ENCODE data around the gene CLSTN2. TPM values are rescaled to one million over a fixed set of nuclear protein-coding genes. Genes with fewer than 3 reads are reported as not detected.

Gene CLSTN2
- total RNA-seq, 1 experiment from 2014 or later = 0.02 TPM

DNA sequence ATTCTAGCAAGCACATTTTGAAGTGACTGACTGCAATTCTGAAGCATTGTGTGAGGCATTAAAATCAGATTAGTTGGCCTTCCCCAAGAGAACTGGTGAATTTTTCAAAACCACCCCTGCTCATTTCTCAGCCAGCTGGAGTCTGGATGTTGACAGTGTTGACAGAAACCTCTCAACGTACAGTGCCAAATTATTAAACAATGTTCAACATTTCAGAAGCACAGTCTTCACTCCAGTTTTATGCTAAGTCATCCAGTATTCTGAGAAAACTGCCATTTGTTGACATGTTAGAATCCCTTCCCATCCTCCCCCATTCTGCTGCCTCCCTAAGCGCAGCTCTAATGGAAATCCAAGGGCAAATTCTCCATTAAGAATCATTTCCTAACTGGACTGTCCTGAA lies 373.6 kb downstream of the CLSTN2 start:
- Histone ChIP-seq H3K36me3 (ENCODE audit: control insufficient read depth in 1 of 2, insufficient read depth in 2 of 2, low read length in 2 of 2) (no peaks in the 10 kb centered on the region), H3K9me3 (ENCODE audit: control insufficient read depth in 1 of 2, insufficient read depth in 1 of 2, low read depth in 1 of 2, low read length in 2 of 2) (no peaks in the 10 kb centered on the region), H3K4me2 (ENCODE audit: low read length) (no peak overlapping the region), H3K9me2 (ENCODE audit: insufficient read depth) (no peaks in the 10 kb centered on the region), H4K20me1 (ENCODE audit: insufficient read depth) (no peaks in the 10 kb centered on the region), H3K4me3 (replicated peaks in 1 of 2; ENCODE audit: low read depth in 1 of 2, low read length in 2 of 2) (no peak overlapping the region), H3K27ac (ENCODE audit: low read depth, low read length) (no peak overlapping the region), H3K27me3 (ENCODE audit: insufficient read depth, low read length) (peaks cover 38% of the 10 kb centered on the region), H2AFZ (ENCODE audit: low read depth, low read length, poor library complexity, severe bottlenecking) (no peak overlapping the region), H3K79me2 (ENCODE audit: insufficient read depth, low read length) (no peaks in the 10 kb centered on the region), H3K4me1 (ENCODE audit: control insufficient read depth in 1 of 2, insufficient read depth in 2 of 2, low read length in 2 of 2) (no peaks in the 10 kb centered on the region), H3K9ac (ENCODE audit: low read length) (no peak overlapping the region)
- TF ChIP-seq, protein P1, sequence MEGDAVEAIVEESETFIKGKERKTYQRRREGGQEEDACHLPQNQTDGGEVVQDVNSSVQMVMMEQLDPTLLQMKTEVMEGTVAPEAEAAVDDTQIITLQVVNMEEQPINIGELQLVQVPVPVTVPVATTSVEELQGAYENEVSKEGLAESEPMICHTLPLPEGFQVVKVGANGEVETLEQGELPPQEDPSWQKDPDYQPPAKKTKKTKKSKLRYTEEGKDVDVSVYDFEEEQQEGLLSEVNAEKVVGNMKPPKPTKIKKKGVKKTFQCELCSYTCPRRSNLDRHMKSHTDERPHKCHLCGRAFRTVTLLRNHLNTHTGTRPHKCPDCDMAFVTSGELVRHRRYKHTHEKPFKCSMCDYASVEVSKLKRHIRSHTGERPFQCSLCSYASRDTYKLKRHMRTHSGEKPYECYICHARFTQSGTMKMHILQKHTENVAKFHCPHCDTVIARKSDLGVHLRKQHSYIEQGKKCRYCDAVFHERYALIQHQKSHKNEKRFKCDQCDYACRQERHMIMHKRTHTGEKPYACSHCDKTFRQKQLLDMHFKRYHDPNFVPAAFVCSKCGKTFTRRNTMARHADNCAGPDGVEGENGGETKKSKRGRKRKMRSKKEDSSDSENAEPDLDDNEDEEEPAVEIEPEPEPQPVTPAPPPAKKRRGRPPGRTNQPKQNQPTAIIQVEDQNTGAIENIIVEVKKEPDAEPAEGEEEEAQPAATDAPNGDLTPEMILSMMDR (IDR thresholded peaks at IDR 0.05 in 2 of 3, conservative IDR thresholded peaks at IDR 0.05 in 1 of 3; ENCODE audit: borderline replicate concordance in 1 of 3, insufficient read depth in 1 of 3, low read depth in 2 of 3, low read length in 2 of 3) = no peak
- TF ChIP-seq CBX3 (IDR thresholded peaks at IDR 0.05; ENCODE audit: low read depth) (no peak), YY1 (IDR thresholded peaks at IDR 0.05; ENCODE audit: extremely low read depth, insufficient replicate concordance, low read depth, low read length) (no peak), SRF (IDR thresholded peaks at IDR 0.05; ENCODE audit: low read depth) (no peak), SP1 (IDR thresholded peaks at IDR 0.05; ENCODE audit: low read depth) (no peak), SIN3A (IDR thresholded peaks at IDR 0.05; ENCODE audit: low read depth) (no peak), FOSL1 (IDR thresholded peaks at IDR 0.05; ENCODE audit: low read depth) (no peak)
- ATAC-seq (no peak), DNase-seq (ENCODE audit: low read depth, low spot score) (no peak)
- BruUV-seq (replicated peaks) = no TSS peak
- POLR2A ChIA-PET = no interaction called here
- intact Hi-C loops (cut with micrococcal nuclease) = no loop called here
- RAD21 ChIA-PET (ENCODE audit: low non-redundant PET in 1 of 2, low total read pairs in 2 of 2, uncharacterized antibody in 2 of 2, unreplicated experiment in 2 of 2) = no interaction called here
- CTCF ChIA-PET = no interaction called here

DNA sequence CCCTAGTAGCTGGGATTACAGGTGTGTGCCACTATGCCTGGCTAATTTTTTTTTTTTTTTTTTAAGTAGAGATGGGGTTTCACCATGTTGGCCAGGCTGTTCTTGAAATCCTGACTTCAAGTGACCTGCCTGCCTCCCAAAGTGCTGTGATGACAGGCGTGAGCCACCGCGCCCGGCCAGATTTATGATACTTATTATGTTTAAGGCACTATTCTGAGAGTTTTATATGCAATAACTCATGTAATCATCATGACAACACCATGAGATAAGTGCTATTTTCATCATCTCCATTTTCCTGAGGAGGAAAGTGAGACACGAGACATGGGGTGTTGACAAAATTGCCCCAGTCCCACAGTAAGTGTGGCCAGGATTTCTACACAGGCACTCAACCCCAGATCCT lies 376.4 kb downstream of the CLSTN2 start:
- ATAC-seq (no peak), DNase-seq (ENCODE audit: low read depth, low spot score) (no peak)
- RAD21 ChIA-PET (ENCODE audit: low non-redundant PET in 1 of 2, low total read pairs in 2 of 2, uncharacterized antibody in 2 of 2, unreplicated experiment in 2 of 2) = no interaction called here
- Histone ChIP-seq H3K4me3 (replicated peaks in 1 of 2; ENCODE audit: low read depth in 1 of 2, low read length in 2 of 2) (no peak overlapping the region), H3K9me3 (ENCODE audit: control insufficient read depth in 1 of 2, insufficient read depth in 1 of 2, low read depth in 1 of 2, low read length in 2 of 2) (no peaks in the 10 kb centered on the region), H3K4me1 (ENCODE audit: control insufficient read depth in 1 of 2, insufficient read depth in 2 of 2, low read length in 2 of 2) (no peaks in the 10 kb centered on the region), H4K20me1 (ENCODE audit: insufficient read depth) (no peaks in the 10 kb centered on the region), H3K9me2 (ENCODE audit: insufficient read depth) (no peaks in the 10 kb centered on the region), H3K27ac (ENCODE audit: low read depth, low read length) (no peak overlapping the region), H3K4me2 (ENCODE audit: low read length) (no peak overlapping the region), H3K36me3 (ENCODE audit: control insufficient read depth in 1 of 2, insufficient read depth in 2 of 2, low read length in 2 of 2) (no peaks in the 10 kb centered on the region), H3K27me3 (ENCODE audit: insufficient read depth, low read length) (peaks cover 38% of the 10 kb centered on the region), H2AFZ (ENCODE audit: low read depth, low read length, poor library complexity, severe bottlenecking) (no peak overlapping the region), H3K79me2 (ENCODE audit: insufficient read depth, low read length) (no peaks in the 10 kb centered on the region), H3K9ac (ENCODE audit: low read length) (no peak overlapping the region)
- POLR2A ChIA-PET = no interaction called here
- CTCF ChIA-PET = no interaction called here
- TF ChIP-seq, protein P2, sequence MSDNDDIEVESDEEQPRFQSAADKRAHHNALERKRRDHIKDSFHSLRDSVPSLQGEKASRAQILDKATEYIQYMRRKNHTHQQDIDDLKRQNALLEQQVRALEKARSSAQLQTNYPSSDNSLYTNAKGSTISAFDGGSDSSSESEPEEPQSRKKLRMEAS (IDR thresholded peaks at IDR 0.05) = no peak
- TF ChIP-seq SIN3A (IDR thresholded peaks at IDR 0.05; ENCODE audit: low read depth) (no peak), POLR2A (IDR thresholded peaks at IDR 0.05; ENCODE audit: borderline replicate concordance, extremely low read depth, insufficient read depth, insufficient read length) (no peak), POLR2AphosphoS5 (IDR thresholded peaks at IDR 0.05; ENCODE audit: low read depth, low read length) (no peak), EGR1 (IDR thresholded peaks at IDR 0.05; ENCODE audit: low read depth) (no peak), CEBPB (IDR thresholded peaks at IDR 0.05; ENCODE audit: low read depth) (no peak), ELF1 (IDR thresholded peaks at IDR 0.05; ENCODE audit: borderline replicate concordance, low read depth) (no peak)
- intact Hi-C loops (cut with micrococcal nuclease) = no loop called here
- no TSS peak for BruUV-seq (replicated peaks)

Data from HCT116 (cell line).